Measurements from ENCODE around the gene GBE1.
"Not testable (repeated sequence)": the region's sequence is repeated elsewhere in the genome, so short reads cannot be mapped to it uniquely, and the experiment has no call there.

GBE1 gene

DNA sequence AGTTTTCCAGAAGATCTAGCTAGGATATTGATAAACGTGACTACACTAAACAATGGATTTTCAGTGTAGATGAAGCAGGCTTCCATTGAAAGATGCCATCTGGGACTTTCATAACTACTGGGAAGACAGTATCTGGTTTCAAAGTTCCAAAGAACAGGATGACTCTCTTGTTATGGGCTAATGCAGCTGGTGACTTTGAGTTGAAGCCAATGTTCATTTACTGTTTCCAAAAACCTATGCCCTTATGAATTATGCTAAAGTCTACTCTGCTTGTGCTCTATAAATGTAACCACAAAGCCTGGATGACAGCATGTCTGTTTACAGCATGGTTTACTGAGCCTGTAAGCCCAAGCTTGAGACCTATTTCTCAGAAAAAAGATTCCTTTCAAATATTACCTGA, 245.4 kb downstream of the GBE1 start:
- no peak for DNase-seq

DNA sequence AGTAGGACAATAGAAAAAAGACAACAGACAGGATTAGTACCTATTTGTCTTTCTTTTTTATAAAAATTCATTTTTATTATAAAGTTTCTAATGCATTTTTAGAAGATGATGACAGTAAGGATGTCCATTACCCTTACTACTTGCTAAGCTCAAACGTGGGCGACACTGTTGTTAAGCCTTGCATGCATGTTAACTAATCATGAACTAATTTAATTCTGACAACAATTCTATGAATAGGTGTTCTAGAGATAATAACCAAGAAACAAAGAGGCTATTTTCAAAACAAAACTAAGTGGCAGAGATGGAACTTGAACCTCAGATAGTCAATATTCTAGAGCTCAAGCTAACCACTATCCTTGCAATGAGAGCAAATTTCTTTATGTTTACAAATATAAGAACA, 247.9 kb downstream of the GBE1 start:
- no peak for DNase-seq

DNA sequence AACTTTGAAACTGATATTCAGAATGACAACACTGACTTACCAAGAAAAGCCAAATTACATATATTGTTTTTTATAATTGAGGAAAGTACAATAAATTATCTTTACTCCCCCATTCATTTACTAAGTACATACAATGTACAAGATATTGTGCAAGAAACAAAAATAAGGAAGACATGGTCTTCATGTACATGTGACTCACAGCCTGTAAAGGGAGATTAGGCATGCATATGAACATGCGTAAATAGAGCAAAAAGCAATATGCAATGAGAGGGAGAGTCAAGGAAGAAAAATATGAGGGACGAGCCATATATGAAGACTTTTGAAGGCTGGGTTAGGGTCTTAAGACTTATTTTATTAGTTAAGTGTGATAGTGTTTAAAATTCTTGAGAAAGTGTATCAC, 258.4 kb downstream of the GBE1 start:
- DNase-seq: no peak

DNA sequence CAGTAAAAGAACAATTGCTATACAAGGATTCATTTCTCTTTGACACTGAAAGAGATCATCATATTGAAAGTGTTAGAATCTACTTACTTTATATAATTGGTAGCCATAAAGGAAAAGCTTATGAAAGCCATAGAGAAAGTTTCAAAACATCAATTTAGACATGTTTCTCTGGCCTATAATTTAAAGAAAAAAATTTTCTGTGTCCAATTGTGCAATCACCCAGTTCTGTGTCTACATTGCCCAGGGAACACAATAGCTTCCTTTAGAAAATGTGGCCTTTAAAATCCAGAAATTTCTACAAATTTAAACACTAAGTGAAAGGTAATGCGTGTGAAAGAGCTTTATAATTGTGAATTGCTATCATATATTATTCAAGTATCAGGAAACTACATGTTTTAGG, 259.2 kb downstream of the GBE1 start:
- no peak for DNase-seq

DNA sequence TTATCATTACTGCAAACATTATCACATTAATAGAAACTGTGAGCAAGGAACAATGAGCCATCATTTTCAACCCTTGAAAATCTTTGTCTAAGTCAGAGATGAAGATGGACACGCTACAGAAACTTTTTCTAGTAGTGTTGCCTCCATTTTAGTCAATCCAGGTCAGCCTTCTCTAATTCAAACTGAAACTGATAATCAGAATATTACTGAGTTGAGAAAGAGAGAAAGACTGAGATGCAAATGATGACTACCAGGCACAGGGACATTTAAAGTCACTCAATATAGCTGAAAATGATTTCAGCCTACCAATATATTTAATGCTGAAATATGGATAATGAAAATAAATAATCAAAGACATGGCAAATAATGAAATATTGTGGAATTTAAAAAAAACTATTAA, 261.4 kb downstream of the GBE1 start:
- DNase-seq: no peak

DNA sequence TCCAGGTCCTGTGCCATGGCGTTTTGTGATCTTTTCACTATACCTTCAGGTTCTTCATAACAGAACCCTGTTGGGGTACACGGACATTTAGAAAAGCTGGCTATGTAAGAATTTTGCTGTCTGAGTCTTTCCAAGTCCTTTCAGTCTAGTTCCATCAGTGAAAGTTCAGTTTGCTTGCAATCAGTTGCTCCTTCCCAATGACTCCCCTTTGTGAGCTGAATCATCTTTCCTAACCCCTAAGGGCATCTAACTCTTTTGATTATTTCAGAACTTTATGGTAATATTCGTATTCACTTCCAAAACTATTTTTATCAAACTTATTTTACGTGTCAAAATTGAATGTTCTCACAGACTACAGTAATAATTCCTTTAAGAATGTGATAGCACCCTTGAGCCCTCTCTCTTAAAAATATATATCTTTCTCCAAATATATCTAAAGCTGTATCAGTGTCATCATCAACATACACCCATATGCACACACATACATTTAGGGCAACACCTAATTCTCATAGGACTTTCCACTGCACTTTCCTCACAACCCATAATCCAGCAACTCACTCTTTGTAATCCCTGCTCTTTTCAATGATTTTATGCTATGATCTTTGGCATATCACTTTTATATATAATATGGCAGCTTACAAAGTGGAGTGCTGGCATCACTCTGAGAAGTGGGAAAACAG, 263.7 kb downstream of the GBE1 start:
- no peak for DNase-seq

DNA sequence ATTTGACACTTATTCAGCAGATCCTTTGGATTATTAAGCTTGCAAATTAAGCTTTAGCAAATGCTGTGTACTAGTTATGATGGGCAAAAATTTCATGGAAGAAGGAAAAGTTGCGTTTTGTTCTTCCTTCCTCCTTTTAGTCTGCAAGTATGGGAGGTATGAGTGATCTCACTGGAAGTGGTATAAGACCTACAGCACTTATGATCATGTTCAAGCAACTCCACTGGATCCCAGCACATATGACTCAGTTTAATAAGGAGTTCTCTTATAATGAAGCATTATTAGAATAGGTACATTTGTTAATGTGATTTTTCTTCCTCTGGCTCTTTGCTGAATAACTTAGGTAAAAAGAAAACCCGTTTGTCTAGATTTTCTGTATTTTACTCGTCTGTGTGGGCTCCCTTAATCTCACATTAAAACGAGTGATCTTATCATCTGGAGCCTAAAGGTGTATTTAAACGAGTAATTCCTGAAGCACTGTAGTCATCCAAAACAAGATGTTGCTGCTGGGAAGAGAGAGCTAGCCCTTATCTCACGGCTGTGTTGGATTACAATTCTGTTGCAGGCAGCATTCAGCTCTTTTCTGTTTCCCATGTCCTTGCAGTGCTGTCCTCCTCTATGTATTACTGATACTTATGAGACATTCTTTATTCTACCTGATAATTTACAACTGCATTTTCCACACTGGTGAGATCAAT, 264.9 kb downstream of the GBE1 start:
- no peak for DNase-seq

DNA sequence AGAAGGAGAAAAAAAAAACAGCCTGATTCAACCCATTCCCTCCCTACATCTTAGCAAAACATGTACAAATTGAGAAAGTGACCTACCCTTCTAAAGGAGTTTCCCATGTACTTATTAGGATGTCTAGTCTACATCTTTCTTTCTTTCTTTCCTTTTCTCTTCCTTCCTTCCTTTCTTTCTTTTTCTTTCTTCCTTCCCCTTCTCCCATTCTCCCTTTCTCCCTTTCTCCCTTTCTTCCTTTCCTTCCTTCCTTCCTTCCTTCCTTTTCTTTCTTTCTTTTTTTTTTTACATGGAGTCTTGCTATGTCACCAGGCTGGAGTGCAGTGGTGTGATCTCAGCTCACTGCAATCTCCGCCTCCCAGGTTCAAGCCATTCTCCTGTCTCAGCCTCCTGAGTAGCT, 269.0 kb downstream of the GBE1 start:
- DNase-seq: not testable (repeated sequence)

DNA sequence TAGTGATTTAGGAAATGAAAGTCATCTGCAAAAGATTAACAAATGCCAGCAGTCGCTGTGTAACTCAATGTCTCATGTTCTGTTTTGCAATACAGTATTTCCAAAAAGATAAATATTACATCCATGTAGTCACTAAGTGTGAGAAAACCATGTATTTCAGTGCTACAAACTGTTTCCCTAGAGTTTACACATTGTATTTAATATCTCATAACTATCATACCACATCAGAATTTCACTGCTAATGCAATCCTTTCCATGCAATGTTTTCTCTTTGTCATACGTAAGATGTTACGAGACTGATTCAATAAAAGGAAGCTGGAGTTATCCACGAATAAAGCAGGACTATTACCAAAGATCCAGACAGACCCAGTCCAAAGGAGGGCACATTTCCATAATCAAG, 269.4 kb downstream of the GBE1 start:
- DNase-seq: no peak

DNA sequence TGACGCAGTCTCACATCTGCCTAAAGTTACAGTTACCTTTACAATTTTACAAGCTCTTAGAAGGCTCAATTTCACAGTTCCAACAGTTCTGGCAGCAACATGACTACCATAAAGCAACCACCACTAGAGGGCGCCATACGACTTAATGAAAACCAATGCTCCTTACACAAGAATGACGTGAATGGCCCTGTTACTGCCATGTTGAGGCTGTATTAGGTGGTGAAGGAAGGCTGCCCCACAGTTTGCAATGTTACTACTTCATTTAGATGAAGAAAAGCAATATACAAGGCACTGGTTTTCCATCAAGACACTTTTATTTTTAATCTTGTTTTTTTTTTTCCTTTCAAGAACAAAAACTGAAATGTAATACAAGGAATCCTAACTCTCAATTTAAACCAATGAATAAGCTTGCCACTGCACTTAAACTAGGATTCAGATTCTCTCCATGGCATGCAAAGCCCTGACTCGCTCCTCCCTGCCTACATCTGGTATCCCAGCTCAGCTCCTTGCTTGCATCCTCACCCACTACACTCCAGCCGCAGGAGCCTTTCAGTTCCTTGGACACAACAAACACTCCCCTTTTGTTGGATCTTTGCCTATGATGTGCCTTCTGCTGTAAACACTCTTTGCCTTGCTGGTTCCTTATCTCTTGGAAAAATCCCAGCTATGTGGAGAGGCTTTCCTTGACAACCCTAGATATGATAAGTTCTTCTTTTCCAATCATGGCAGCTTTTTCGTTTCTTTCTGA, 270.7 kb downstream of the GBE1 start:
- peak; percentile 29 for DNase-seq

DNA sequence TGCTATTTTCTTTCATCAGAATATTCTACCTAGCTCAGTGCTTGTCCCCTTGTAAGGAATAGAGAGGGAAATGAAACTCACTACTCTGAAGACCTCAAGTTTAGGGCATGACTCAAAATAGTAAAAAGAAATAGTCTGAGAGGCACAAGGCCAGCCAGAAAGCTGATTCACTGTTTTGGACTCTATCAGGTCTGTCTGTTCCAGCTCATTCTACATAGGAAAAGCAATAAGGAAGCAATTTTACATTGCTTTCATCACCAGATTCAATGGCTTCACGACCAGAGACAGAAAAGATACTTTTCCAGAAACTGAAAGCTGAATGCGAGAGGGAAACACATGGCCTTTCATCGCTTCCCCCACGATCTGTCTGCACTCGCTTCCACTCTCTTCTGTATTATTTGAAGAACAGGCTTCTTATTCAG, 276.0 kb downstream of the GBE1 start:
- DNase-seq: no peak

DNA sequence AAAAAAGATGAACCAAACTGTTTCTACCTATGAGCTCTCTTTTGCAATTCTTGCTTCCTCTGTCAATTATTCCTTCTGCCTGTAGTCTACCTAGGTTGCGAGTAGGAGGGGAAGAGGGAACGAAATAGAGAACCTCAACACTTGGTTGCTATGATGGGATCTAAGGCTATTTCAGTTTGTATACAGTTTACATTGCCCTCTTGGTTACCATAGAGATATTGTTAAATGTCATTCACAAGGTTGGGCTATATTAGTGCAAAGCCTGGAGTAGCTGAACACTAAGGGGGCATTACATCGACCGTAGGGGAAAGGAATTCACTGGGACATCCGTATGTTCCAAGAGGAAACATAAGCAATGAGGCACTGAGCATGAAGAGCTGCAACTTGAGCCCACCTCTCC, 276.9 kb downstream of the GBE1 start:
- no peak for DNase-seq

DNA sequence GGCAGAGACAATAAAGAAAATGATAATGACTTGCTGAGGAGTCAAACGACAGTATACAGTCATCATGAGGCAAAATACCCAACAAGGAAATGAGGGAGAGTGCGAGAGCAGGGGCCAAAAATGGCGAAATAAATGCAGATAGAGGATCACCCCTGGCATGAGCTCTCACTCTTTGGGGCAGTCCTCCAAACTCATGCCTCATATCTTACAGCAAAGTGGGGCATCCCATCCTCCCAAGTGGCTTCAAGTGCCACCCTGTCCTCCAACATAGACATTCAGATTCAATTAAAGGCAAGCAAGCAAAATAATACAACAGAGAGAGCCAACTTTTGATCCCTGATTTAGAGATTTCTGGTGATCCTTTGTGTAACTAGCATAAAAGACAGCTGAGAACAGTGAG, 278.4 kb downstream of the GBE1 start:
- DNase-seq: no peak

DNA sequence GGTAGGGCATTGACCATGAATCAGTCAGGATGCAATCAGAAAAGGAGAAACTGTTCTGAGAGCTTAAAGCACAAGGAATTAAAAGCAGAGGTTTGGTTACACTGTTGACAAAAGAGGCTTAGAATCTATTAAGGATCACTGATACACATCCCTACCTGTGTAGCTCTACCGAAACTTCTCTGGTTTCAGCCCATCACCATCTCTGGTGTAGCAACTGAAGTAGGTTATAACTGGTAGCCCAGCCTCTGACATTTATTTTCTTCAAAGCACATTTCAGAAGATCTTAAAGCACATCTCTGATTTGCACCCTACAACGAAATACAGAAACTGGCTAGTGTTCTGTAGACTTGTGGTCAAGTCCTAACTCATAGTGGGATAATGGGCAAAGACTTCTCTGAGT, 283.7 kb downstream of the GBE1 start:
- no peak for DNase-seq

DNA sequence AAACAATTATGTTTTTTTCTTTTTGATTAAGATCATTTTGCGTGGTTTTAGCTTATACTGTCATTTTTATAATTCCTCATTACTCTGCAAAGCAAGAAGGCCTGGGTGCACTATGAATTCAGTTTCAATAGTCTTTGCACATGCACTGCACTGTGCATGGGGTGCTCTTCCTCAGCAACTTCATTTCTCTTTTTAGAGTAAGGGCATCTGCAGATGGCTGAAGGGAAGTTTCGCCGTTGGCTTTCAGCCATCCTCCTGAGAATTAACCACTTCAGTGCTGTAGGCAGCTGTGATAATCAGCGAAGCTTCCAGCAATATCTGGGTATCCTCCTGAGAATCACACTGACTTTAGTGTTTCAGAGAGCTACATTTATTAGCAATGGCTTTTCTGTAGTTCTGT, 284.8 kb downstream of the GBE1 start:
- no peak for DNase-seq

DNA sequence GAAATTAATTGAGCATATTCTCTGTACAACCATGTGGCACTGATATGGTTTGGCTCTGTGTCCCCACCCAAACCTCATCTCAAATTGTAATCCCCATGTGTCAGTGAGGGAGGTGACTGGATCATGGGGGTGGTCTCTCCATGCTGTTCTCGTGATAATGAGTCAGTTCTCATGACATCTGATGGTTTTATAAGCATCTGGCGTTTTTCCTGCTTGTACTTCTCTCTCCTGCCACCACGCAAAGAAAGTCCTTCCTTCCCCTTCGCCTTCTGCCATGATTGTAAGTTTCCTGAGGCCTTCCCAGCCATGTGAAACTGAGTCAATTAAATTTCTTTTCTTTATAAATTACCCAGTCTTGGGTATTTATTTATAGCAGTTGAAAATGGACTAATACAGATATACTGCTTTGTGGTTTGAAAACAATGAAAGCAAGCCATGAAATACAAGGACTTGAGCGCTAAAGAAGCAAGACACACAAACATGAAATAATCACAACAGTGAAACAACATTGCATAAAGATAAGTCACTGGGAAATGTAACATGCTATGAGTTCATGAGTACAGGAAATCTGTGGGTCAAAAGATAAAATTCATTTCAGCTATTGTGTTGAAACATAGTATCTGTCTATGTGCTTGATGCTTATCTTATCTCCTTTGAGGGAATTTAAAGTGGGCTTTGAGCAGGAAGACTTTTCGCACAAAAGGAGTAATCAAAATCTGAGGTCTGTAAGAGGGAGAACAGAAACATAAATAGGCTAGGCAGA, 288.7 kb downstream of the GBE1 start:
- no peak for DNase-seq

DNA sequence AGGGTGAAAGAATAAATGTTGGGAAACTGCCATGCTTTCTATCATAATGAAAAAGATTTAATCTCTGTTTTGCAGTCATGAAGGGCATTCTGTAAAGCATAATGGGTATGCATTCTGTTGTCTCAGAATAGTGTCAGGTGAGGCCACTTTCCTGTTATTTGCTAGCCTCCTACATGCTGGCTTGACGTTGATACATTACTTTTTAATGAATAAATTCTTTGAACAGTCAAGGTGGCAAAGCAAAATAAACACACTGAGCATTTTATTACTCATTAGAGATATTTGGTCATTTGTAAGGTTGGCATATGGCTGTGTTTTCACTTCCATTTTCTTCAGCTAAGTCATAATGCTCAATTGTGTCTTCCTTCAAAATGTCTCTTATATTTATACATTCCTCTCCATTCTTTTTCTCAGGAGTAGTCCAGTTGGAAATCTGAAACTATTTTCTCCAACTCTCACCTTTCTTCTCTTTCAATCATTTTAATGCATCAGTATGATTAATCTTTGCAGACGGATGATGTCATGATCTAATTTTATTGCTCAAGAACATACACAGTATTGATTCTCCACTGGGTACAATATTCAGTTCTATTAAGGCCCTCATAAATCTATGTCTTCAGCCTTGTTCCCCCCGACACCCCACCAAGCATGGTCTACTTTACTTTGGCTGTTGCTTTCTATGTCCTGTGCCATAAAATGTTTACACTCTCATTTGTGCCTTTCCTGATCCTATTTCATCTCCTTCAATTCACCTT, 290.7 kb downstream of the GBE1 start:
- no peak for DNase-seq

DNA sequence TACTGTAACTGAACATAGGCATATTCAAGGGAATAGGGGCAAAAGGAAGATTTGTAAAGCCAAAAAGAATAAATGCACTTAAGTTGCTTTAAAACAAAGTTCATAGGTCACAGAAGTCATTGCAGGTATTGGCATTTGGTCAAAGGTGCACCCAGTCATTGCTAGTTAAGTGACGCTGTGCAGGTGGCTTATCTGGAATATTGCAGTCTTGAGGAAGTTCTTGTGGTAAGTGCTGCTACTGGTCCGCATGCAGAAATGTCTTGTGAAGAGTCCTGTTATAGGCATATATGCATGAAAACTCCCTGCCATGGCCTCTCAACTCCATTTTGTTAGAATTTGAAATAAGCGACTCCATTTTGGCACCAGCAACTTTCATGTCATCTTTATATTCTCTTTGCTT, 293.1 kb downstream of the GBE1 start:
- no peak for DNase-seq

DNA sequence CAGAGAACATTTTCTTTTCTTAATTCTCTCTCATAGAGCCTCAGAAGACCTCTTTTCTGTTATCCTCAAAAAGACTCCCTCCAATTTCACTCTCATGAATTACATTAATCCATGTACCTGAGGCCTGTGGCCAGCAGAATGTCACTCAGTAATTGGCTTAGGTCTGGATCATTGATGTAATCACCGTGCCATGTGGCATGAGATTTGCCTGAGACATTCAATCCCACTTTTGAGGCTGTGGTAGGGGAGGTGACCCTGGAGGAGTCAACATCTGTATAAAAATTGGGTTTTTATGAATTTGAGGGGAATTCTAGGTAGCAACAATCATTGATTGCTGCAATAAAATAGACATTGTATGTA, 295.3 kb downstream of the GBE1 start:
- DNase-seq: no peak

DNA sequence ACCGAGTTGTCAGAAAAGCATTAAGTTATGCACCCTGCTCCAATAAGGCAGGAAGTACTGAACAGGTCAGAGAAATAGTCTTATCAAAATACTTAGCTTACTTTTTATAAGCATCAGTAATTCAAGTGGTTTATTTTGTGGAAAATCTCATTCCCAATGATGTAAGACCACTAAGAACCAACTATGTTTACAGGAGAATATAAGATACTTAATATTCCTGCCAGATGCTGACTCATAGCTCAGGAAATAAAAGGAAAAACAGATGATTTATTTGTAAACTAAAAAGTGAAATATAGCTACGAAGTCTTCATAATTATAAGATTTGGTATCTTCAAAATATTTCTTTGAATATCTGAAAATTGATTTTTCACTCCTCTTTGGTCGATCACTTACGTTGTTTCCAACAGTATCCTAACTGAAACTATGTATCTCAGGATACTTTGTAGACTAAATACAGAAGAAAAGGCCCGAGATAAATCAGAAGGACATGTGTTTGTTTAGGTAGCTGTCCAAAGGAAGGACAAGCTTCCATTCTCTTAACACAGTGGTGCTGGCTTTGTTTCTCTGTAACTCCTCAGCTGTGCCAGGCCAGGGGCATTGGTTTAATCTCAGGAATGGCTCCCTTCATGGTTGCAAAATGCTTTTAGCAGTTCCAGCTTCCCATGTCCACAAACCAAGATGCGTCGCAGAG, 295.8 kb downstream of the GBE1 start:
- no peak for DNase-seq

DNA sequence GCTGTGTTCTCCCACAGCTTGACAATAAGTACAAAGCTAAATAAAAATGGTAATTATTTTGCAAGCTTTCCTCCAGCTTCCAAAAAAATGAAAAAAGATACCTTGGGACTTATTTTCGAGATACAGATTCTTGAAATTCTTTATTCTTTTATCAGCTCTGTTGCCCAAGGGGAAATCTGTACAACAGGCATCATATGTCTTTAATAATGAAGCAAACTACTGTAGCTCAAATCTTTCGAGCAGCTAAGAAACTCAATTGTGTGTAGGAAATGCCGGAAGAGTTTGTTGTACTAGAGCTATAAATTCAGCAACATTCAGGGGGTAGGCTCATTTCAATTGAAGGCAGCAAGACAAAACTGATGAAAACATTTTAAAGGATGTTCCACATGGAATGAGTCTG, 297.7 kb downstream of the GBE1 start:
- no peak for DNase-seq

DNA sequence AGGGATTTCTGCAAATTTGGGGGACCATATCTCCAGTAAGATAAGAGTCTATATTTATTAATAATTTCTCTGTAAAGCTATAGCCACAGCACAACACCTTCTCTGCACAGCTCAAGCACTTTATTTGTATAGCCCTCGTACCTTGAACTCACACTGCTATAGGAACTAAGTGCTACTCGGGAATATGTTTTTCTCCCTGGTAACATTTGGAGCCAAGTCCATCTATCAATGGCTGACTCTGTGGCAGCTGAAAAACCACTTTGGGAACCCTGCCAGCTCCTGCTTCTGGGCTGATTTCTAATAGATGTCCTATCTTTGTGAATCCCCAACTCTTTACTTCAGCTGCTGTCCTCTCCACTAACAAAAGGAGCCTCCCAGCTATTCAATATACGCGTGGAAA, 298.5 kb downstream of the GBE1 start:
- no peak for DNase-seq
